Pancreas (tissue), 10 donors: ENCODE results near the gene MRPL36. TPM values are rescaled to one million over a fixed set of nuclear protein-coding genes. Genes with fewer than 3 reads are reported as not detected.
A peak's percentile ranks its signal among the peaks of the same experiment; 100 is the strongest.

Experiments
- ATAC-seq, 4 donors: fragments of 200-7000 bp; cut with Tn5 transposase; one replicate each; pipeline versions ENCODE4 v1.8.0 to v1.9.1; 2020; ENCODE audit warnings: mild to moderate bottlenecking in 4 of 4, moderate library complexity in 4 of 4
- DNase-seq, 6 donors: peaks; one replicate each; pipeline ENCODE4 v3.0.0-alpha.2; 2020
- FAIRE-seq: peaks from 2 replicates; lab custom pipeline; 2012; peaks lifted over from hg19 to GRCh38; lab: Jason Lieb, UNC
- H3K27ac ChIP-seq, 4 donors: fragments of 200-600 bp; sonication (generic); 1 replicate in 3 of 4; 2 replicates in 1 of 4; pipeline versions ENCODE4 v1.5.0 to v1.8.0; 2020
- H3K27me3 ChIP-seq, 4 donors: fragments of 200-600 bp; one replicate each; pipeline ENCODE4 v1.8.0; 2021
- H3K36me3 ChIP-seq, 3 donors: fragments of 200-600 bp; sonication (generic) in 1 of 3; one replicate each; pipeline versions ENCODE4 v1.5.0 to v1.8.0; 2020 to 2021
- H3K4me1 ChIP-seq, 3 donors: fragments of 200-600 bp; one replicate each; pipeline ENCODE4 v1.8.0; 2021
- H3K4me3 ChIP-seq, 4 donors: fragments of 200-600 bp; sonication (generic) in 2 of 4; one replicate each; pipeline versions ENCODE4 v1.5.0 to v1.8.0; 2020 to 2021
- H3K9me3 ChIP-seq, 4 donors: fragments of 200-600 bp; one replicate each; pipeline ENCODE4 v1.8.0; 2021
- CTCF ChIP-seq, 4 donors: fragments of 200-600 bp; sonication (generic) in 3 of 4; IDR thresholded peaks; one replicate each; pipeline versions ENCODE4 v1.5.0 to v1.8.0; 2021; ENCODE audit warnings: antibody characterized with exemption in 4 of 4
- WGBS, 2 donors: extraction: QIAGEN DNeasy Blood & Tissue Kit; methylation state at CpG; one replicate each; pipeline ENCODE4 v1.1.7; 2013; 5-methylcytosine and 5-hydroxymethylcytosine counted together
- intact Hi-C, 3 donors: fragments of 100-400 bp; cut with DNase I; formaldehyde crosslinking; loops; one replicate each; pipeline versions ENCODE4 v1.11.1 to v1.14.2; 2022
- polyA plus RNA-seq, 2 donors: library from polyadenylated mRNA; stranded (reverse); fragments of 200-250 nt; gene quantifications; one replicate each; pipeline ENCODE4 v1.2.3, GENCODE V29; 2013
- total RNA-seq, 6 donors: library from RNA; stranded (reverse); fragmentation: NEBNext Ultra II Directional in 4 of 6; extraction: Animal tissue kit (Norgen Biotek cat#: 25700) in 4 of 6; gene quantifications; one replicate each; pipeline versions ENCODE4 v1.2.1 to v1.2.4, GENCODE V29; 2021 to 2023
- donor health status: healthy with polysubstance abuse.
- donor health status: DM: no; HTN: no; CAD: no; lungs with moderate emphysema.
- donor health status: DM: no; HTN: no; CAD: no.
- donor health status: control.
- donor health status: control.
- donor health status: Bipolar disorder and iron deficiency.
- donor health status: DM: yes; HTN: yes; CAD: no.
- donor health status: DM: no; HTN: no; CAD: no.
- donor health status: DM: no; HTN: no; CAD: no.
- donor health status: DM: yes; HTN: yes; CAD: no.

MRPL36 gene
- 10 to 100 TPM; 13.1 to 19.5 (median 15.3) TPM for total RNA-seq
- 10 to 100 TPM; 21.9 to 48.0 TPM for polyA plus RNA-seq

- Histone ChIP-seq H3K27ac (peak within 1 kb of the TSS; percentile 71 to 85 (median 80)), H3K4me1 (peaks cover 0 to 13% (median 7%) of the 10 kb centered on the region in 3 donors), H3K36me3 (peaks cover 0 to 8% (median 4%) of the 10 kb centered on the region in 3 donors), H3K27me3 (no peaks in the 10 kb centered on the region), H3K4me3 (peak within 1 kb of the TSS; percentile 83 to 96 (median 88)), H3K9me3 (no peaks in the 10 kb centered on the region)
- FAIRE-seq (no peak), ATAC-seq (peak; percentile 88 to 95 (median 91)), DNase-seq (peak; percentile 90 to 97 (median 92))
- 1 to 6% methylated on average over 58 to 68 of the region's 68 CpGs for WGBS, 2 donors
- TF ChIP-seq CTCF (IDR thresholded peaks at IDR 0.05): no peak
- intact Hi-C loops: no loop called here
Observed at GRCh38 chr5:1799602-1800471, at the start of gene MRPL36. TSS of gene MRPL36 (minus strand) at chr5:1799837. CDS start at chr5:1798935, 902 bp downstream.

GRCh38 chr5:1847611-1848010 is 48.0 kb upstream of the MRPL36 start:
- no peak for TF ChIP-seq CTCF (IDR thresholded peaks at IDR 0.05)
- DNase-seq: peak in 1 of 6 donors; percentile 26
- no peak for ATAC-seq
- Histone ChIP-seq H3K36me3 (no peaks in the 10 kb centered on the region), H3K27ac (no peak overlapping the region), H3K9me3 (no peaks in the 10 kb centered on the region), H3K4me3 (no peak overlapping the region), H3K4me1 (no peaks in the 10 kb centered on the region), H3K27me3 (no peaks in the 10 kb centered on the region)
- intact Hi-C loops: no loop called here
- FAIRE-seq: no peak
- WGBS, 2 donors: 54 to 59% methylated on average over 9 of the region's 9 CpGs

GRCh38 chr5:1847056-1847455 is 47.4 kb upstream of the MRPL36 start:
- Histone ChIP-seq H3K27ac (no peak overlapping the region), H3K4me1 (no peaks in the 10 kb centered on the region), H3K9me3 (no peaks in the 10 kb centered on the region), H3K36me3 (no peaks in the 10 kb centered on the region), H3K4me3 (no peak overlapping the region), H3K27me3 (no peaks in the 10 kb centered on the region)
- no peak for ATAC-seq
- no peak for FAIRE-seq
- intact Hi-C loops: no loop called here
- TF ChIP-seq CTCF (IDR thresholded peaks at IDR 0.05): no peak
- DNase-seq: no peak
- 48 to 59% methylated on average over 10 of the region's 10 CpGs for whole genome bisulfite sequencing, 2 donors

GRCh38 chr5:1846583-1846982 is 46.9 kb upstream of the MRPL36 start:
- no peaks in the 10 kb centered on the region for H3K36me3 ChIP-seq
- H3K27ac ChIP-seq: no peak overlapping the region
- no peak for TF ChIP-seq CTCF (IDR thresholded peaks at IDR 0.05)
- no peak for FAIRE-seq
- DNase-seq: no peak
- WGBS, 2 donors: 67 to 73% methylated on average over 13 of the region's 13 CpGs
- H3K27me3 ChIP-seq: no peaks in the 10 kb centered on the region
- intact Hi-C loops: no loop called here
- ATAC-seq: no peak
- no peaks in the 10 kb centered on the region for H3K4me1 ChIP-seq
- H3K9me3 ChIP-seq: no peaks in the 10 kb centered on the region
- no peak overlapping the region for H3K4me3 ChIP-seq

GRCh38 chr5:1845696-1846095 is 46.1 kb upstream of the MRPL36 start:
- no peak overlapping the region for H3K27ac ChIP-seq
- ATAC-seq (no peak), DNase-seq (no peak), FAIRE-seq (no peak)
- H3K4me1 ChIP-seq: no peaks in the 10 kb centered on the region
- no peaks in the 10 kb centered on the region for H3K36me3 ChIP-seq
- intact Hi-C loops: no loop called here
- no peaks in the 10 kb centered on the region for H3K27me3 ChIP-seq
- no peak for TF ChIP-seq CTCF (IDR thresholded peaks at IDR 0.05)
- H3K4me3 ChIP-seq: no peak overlapping the region
- WGBS, 2 donors: 86 to 97% methylated on average over 1 of the region's 1 CpG
- H3K9me3 ChIP-seq: no peaks in the 10 kb centered on the region
